GM20000 (cell line): Measurements from ENCODE around the gene FANK1.
"Not testable (repeated sequence)": the region's sequence is repeated elsewhere in the genome, so short reads cannot be mapped to it uniquely, and the experiment has no call there.

Source experiments
- DNase-seq: peaks from one replicate; pipeline ENCODE4 v3.0.0; 2012; ENCODE audit warnings: low spot score
- TF ChIP-seq, protein P1 (sequence below): IDR thresholded peaks from 2 replicates; pipeline ENCODE4 v1.5.1; 2012; ENCODE audit warnings: mild to moderate bottlenecking, control low read depth; ENCODE audit errors: extremely low read depth, missing control alignments

Gene FANK1

DNA sequence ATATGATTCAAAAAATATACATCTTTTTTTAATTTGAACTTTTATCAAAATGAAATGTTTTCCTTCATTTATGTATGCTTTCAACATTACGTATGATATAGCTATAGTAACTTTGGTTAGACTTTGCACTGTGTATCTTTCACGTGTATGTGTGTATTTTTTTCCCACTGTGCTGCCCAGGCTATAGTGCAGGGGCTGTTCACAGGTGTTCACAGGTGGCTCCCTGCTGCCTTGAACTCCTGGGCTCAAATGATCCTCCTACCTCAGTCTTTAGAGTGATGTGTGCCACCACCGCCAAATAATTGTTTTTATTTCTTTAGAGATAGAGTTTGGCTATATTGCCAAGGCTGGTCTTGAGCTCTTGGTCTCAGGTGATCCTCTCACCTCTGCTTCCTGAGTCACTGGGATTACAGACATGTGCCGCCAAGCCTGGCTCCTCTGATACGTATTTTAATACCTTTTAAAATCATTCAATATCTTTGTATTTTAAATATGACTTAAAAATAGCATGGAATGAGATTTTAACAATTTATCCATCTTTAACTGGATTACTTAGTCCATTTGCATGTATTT is 29.0 kb downstream of the FANK1 start:
- DNase-seq = no peak
- TF ChIP-seq, protein P1, sequence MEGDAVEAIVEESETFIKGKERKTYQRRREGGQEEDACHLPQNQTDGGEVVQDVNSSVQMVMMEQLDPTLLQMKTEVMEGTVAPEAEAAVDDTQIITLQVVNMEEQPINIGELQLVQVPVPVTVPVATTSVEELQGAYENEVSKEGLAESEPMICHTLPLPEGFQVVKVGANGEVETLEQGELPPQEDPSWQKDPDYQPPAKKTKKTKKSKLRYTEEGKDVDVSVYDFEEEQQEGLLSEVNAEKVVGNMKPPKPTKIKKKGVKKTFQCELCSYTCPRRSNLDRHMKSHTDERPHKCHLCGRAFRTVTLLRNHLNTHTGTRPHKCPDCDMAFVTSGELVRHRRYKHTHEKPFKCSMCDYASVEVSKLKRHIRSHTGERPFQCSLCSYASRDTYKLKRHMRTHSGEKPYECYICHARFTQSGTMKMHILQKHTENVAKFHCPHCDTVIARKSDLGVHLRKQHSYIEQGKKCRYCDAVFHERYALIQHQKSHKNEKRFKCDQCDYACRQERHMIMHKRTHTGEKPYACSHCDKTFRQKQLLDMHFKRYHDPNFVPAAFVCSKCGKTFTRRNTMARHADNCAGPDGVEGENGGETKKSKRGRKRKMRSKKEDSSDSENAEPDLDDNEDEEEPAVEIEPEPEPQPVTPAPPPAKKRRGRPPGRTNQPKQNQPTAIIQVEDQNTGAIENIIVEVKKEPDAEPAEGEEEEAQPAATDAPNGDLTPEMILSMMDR = no peak

DNA sequence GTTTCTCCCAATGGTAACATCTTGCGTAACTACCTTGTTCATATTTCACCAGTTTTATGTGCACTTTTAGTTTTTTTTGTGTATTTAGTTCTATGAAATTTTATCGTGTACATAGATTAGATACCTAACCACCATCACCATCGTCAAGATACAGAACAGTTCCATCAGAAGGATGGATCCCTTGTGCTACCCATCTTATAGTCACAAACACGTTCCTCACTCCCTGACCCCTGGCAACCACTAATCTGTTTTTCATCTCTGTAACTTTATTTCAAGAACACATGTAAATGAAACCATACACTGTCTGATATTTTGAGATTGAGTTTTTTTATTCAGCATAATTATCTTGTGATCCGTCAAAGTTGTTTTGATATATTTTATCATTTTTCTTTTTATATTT is 29.9 kb downstream of the FANK1 start:
- TF ChIP-seq, protein P1 = no peak
- no peak for DNase-seq

DNA sequence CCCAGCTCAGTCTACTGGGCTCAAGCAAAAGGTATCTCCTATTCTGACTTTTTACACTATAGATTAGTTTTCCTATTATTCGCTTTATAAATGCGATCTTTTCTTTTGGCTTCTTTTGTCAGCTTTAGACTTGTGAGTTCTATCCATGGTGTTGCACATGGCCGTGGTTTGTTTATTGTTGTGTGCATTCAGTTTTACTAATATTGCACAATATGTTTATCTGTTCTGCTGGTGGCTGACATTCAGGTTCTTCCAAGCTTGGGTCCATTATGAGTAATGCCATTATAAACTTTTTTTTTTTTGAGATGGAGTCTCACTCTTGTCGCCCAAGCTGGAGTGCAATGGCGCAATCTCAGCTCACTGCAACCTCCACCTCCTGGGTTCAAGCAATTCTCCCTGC is 30.9 kb downstream of the FANK1 start:
- DNase-seq = not testable (repeated sequence)

DNA sequence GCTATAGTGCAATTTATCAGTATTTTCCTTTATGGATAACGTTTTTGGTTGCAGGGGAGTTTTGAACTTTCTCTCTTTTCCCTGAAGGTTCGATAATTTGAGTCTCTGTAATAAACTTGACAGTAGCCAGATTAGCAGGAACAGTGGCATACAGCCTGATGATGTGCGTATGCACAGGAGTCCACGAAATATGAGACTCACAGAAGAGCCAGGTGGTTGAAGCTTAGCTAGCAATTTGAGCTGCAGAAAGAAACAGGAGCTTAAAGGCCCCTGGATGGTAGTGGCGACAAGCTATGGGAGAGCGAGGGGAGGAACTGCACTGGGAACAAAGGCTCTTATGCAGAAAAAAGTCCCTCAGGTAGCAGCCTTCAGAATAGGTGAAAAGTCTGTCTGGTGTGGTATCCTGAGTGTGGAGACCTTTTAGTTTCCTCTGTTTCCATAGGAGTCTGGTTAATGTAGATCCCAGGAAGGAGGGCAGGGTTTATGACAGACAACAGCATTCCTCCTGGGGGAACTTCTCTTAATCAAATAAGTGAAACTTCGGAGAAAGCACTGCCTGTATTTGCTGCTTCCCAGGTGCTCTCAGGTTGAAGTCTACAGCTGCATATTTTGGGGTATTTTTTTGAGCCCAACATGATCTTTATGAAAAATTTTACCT is 32.7 kb downstream of the FANK1 start:
- TF ChIP-seq, protein P1 = no peak
- no peak for DNase-seq

DNA sequence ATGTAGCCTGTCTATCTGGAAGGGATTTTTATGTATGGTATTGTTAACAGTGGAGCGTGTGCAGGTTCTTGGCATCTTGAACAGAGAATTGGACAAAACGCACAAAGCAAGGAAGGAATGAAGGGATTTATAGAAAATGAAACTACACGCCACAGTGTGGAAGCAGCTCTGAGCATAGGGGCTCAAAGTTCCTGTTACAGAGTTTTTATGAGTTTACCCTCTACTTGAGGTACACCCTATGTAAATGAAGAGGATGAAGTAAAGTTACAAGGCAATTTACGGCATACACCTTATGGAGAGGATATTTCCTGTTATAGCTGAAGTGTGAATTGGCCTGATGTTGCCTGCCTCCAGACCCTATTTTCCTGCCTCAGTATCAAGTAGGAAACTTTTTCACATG is 33.3 kb downstream of the FANK1 start:
- DNase-seq = no peak
- TF ChIP-seq, protein P1 = no peak

DNA sequence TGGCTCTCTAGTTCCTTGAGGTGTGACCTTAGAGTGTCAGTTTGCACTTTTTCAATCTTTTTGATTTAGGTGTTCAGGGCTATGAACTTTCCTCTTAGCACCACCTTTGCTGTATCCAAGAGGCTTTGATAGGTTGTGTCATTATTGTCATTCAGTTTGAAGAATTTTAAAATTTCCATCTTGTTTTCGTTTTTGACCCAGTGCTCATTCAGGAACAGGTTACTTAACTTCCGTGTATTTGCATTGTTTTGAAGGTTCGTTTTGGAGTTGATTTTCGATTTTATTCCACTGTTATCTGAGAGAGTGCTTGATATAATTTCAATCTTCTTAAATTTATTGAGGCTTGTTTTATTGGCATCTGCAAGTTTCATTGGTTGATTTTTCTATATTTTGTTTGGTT is 37.3 kb downstream of the FANK1 start:
- TF ChIP-seq, protein P1 = no peak
- DNase-seq = no peak

DNA sequence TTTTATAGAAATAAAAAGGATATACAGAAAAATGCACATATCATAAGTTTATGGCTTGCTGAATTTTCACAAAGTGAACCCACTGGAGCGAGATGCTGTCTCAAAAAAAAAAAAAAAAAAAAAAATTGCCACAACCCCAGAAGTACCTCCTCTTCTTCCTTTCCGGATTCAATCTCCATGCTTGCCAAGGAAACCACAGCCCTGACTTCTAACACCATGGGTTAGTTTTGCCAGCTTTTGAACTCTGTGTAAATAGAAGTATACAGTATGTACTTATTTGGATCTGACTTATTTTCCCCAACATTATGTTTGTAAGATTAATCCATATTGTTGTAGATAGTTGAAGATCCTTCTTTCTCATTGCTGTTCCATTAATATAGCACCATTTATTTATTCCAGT is 40.0 kb downstream of the FANK1 start:
- TF ChIP-seq, protein P1 = no peak
- DNase-seq = no peak

DNA sequence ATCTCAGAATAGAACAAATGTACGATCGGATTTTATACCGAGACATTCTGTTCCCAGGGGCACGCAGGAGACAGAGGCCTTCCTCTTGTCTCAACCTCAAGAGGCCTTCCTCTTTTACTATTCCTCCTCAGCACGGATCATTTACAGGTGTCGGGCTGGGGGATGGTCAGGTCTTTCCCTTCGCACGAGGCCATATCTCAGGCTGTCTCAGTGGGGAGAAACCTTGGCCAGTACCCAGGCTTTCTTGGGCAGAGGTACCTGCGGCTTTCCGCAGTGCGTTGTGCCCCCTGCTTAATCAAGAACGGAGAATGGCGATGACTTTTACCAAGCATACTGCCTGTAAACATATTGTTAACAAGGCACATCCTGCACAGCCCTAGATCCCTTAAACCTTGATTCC is 44.2 kb downstream of the FANK1 start:
- TF ChIP-seq, protein P1 = no peak
- DNase-seq = no peak
